ENCODE results near the gene GRK6.

GRK6 gene

GRCh38 chr5:177431317-177432142, 5.1 kb downstream of the GRK6 start:
- peak overlapping the region; percentile 23 for H3K4me3 ChIP-seq (ENCODE audit: low read length)
- H3K9ac ChIP-seq (ENCODE audit: low read length), result no peak overlapping the region
- H3K4me1 ChIP-seq (ENCODE audit: control insufficient read depth, insufficient read depth, low read length), result peaks cover 7% of the 10 kb centered on the region
- peak overlapping the region; percentile 10 for H3K27ac ChIP-seq (ENCODE audit: low read depth, low read length)
- peaks cover 29% of the 10 kb centered on the region for H3K36me3 ChIP-seq (ENCODE audit: control insufficient read depth, insufficient read depth, low read length)
- H3K27me3 ChIP-seq (ENCODE audit: control insufficient read depth, insufficient read depth, low read length), result no peaks in the 10 kb centered on the region

GRCh38 chr5:177432143-177432838, 5.8 kb downstream of the GRK6 start:
- peak overlapping the region; percentile 10 for H3K27ac ChIP-seq (ENCODE audit: low read depth, low read length)
- peaks cover 31% of the 10 kb centered on the region for H3K36me3 ChIP-seq (ENCODE audit: control insufficient read depth, insufficient read depth, low read length)
- H3K4me1 ChIP-seq (ENCODE audit: control insufficient read depth, insufficient read depth, low read length), result peaks cover 4% of the 10 kb centered on the region
- peak overlapping the region; percentile 6 for H3K9ac ChIP-seq (ENCODE audit: low read length)
- H3K4me3 ChIP-seq (ENCODE audit: low read length), result peak overlapping the region; percentile 23
- H3K27me3 ChIP-seq (ENCODE audit: control insufficient read depth, insufficient read depth, low read length), result no peaks in the 10 kb centered on the region

GRCh38 chr5:177432839-177433657, 6.6 kb downstream of the GRK6 start:
- peaks cover 31% of the 10 kb centered on the region for H3K36me3 ChIP-seq (ENCODE audit: control insufficient read depth, insufficient read depth, low read length)

GRCh38 chr5:177433658-177434217, 7.3 kb downstream of the GRK6 start:
- H3K4me3 ChIP-seq (ENCODE audit: low read length), result no peak overlapping the region
- H3K36me3 ChIP-seq (ENCODE audit: control insufficient read depth, insufficient read depth, low read length), result peaks cover 33% of the 10 kb centered on the region
- no peak overlapping the region for H3K9ac ChIP-seq (ENCODE audit: low read length)
- no peaks in the 10 kb centered on the region for H3K4me1 ChIP-seq (ENCODE audit: control insufficient read depth, insufficient read depth, low read length)
- no peak overlapping the region for H3K27ac ChIP-seq (ENCODE audit: low read depth, low read length)
- no peaks in the 10 kb centered on the region for H3K27me3 ChIP-seq (ENCODE audit: control insufficient read depth, insufficient read depth, low read length)

More at GRCh38 chr5:177432839-177433657, 6.6 kb downstream of the GRK6 start:
- Histone ChIP-seq H3K27me3 (ENCODE audit: control insufficient read depth, insufficient read depth, low read length) (no peaks in the 10 kb centered on the region), H3K27ac (ENCODE audit: low read depth, low read length) (no peak overlapping the region), H3K4me3 (ENCODE audit: low read length) (no peak overlapping the region), H3K9ac (ENCODE audit: low read length) (no peak overlapping the region), H3K4me1 (ENCODE audit: control insufficient read depth, insufficient read depth, low read length) (no peaks in the 10 kb centered on the region)

GRCh38 chr5:177434437-177434836, 8.0 kb downstream of the GRK6 start:
- peaks cover 33% of the 10 kb centered on the region for H3K36me3 ChIP-seq (ENCODE audit: control insufficient read depth, insufficient read depth, low read length)
- no peak overlapping the region for H3K27ac ChIP-seq (ENCODE audit: low read depth, low read length)

GRCh38 chr5:177434942-177435738, 8.7 kb downstream of the GRK6 start:
- H3K27ac ChIP-seq (ENCODE audit: low read depth, low read length), result no peak overlapping the region
- H3K4me3 ChIP-seq (ENCODE audit: low read length), result no peak overlapping the region
- H3K36me3 ChIP-seq (ENCODE audit: control insufficient read depth, insufficient read depth, low read length), result peaks cover 35% of the 10 kb centered on the region
- no peaks in the 10 kb centered on the region for H3K27me3 ChIP-seq (ENCODE audit: control insufficient read depth, insufficient read depth, low read length)
- no peak overlapping the region for H3K9ac ChIP-seq (ENCODE audit: low read length)
- H3K4me1 ChIP-seq (ENCODE audit: control insufficient read depth, insufficient read depth, low read length), result no peaks in the 10 kb centered on the region

More at GRCh38 chr5:177434437-177434836, 8.0 kb downstream of the GRK6 start:
- no peaks in the 10 kb centered on the region for H3K4me1 ChIP-seq (ENCODE audit: control insufficient read depth, insufficient read depth, low read length)
- H3K9ac ChIP-seq (ENCODE audit: low read length), result no peak overlapping the region
- no peak overlapping the region for H3K4me3 ChIP-seq (ENCODE audit: low read length)
- no peaks in the 10 kb centered on the region for H3K27me3 ChIP-seq (ENCODE audit: control insufficient read depth, insufficient read depth, low read length)

- Histone ChIP-seq H3K9ac (ENCODE audit: low read length) (no peak overlapping the region), H3K27me3 (ENCODE audit: control insufficient read depth, insufficient read depth, low read length) (no peaks in the 10 kb centered on the region), H3K4me1 (ENCODE audit: control insufficient read depth, insufficient read depth, low read length) (no peaks in the 10 kb centered on the region), H3K4me3 (ENCODE audit: low read length) (no peak overlapping the region), H3K36me3 (ENCODE audit: control insufficient read depth, insufficient read depth, low read length) (peaks cover 30% of the 10 kb centered on the region), H3K27ac (ENCODE audit: low read depth, low read length) (no peak overlapping the region)
Measured at GRCh38 chr5:177435847-177436536, 9.5 kb downstream of the GRK6 start.

- Histone ChIP-seq H3K27me3 (ENCODE audit: control insufficient read depth, insufficient read depth, low read length) (no peaks in the 10 kb centered on the region), H3K9ac (ENCODE audit: low read length) (no peak overlapping the region), H3K27ac (ENCODE audit: low read depth, low read length) (no peak overlapping the region), H3K4me1 (ENCODE audit: control insufficient read depth, insufficient read depth, low read length) (no peaks in the 10 kb centered on the region), H3K36me3 (ENCODE audit: control insufficient read depth, insufficient read depth, low read length) (peaks cover 26% of the 10 kb centered on the region), H3K4me3 (ENCODE audit: low read length) (no peak overlapping the region)
Measured at GRCh38 chr5:177437623-177438022, 11.1 kb downstream of the GRK6 start.

- H3K27ac ChIP-seq (ENCODE audit: low read depth, low read length), result no peak overlapping the region
- H3K4me3 ChIP-seq (ENCODE audit: low read length), result no peak overlapping the region
- H3K36me3 ChIP-seq (ENCODE audit: control insufficient read depth, insufficient read depth, low read length), result peaks cover 22% of the 10 kb centered on the region
- H3K9ac ChIP-seq (ENCODE audit: low read length), result no peak overlapping the region
- no peaks in the 10 kb centered on the region for H3K27me3 ChIP-seq (ENCODE audit: control insufficient read depth, insufficient read depth, low read length)
- no peaks in the 10 kb centered on the region for H3K4me1 ChIP-seq (ENCODE audit: control insufficient read depth, insufficient read depth, low read length)
Measured at GRCh38 chr5:177438468-177438867, 12.0 kb downstream of the GRK6 start.

GRCh38 chr5:177439518-177440053, 13.1 kb downstream of the GRK6 start:
- Histone ChIP-seq H3K9ac (ENCODE audit: low read length) (no peak overlapping the region), H3K27me3 (ENCODE audit: control insufficient read depth, insufficient read depth, low read length) (no peaks in the 10 kb centered on the region), H3K4me1 (ENCODE audit: control insufficient read depth, insufficient read depth, low read length) (no peaks in the 10 kb centered on the region), H3K4me3 (ENCODE audit: low read length) (no peak overlapping the region), H3K27ac (ENCODE audit: low read depth, low read length) (no peak overlapping the region), H3K36me3 (ENCODE audit: control insufficient read depth, insufficient read depth, low read length) (peaks cover 15% of the 10 kb centered on the region)
